Stimulated activated naive CD8-positive, alpha-beta T cell treated with anti-CD3 and anti-CD28 coated beads, Interleukin-15, Interleukin-2, amounts not matched to agents 100 U/mL and 50 U/mL, for 24 hours (primary cell): ENCODE data around the gene MRAP.

Experiments used
- ATAC-seq: fragments of 150-1000 bp; cut with Tn5 transposase; one replicate; pipeline ENCODE4 v1.10.0; 2021
- DNase-seq: peaks from one replicate; pipeline ENCODE4 v3.0.0; 2021

The MRAP gene

GRCh38 chr21:32349333-32349944, 50.8 kb downstream of the MRAP start:
- ATAC-seq, result no peak
- DNase-seq, result no peak

GRCh38 chr21:32350211-32350980, 51.7 kb downstream of the MRAP start:
- ATAC-seq, result no peak
- no peak for DNase-seq

- DNase-seq (no peak), ATAC-seq (no peak)
These were observed 52.3 kb downstream of the MRAP start for GRCh38 chr21:32350981-32351380.

- DNase-seq, result no peak
- no peak for ATAC-seq
These were observed 52.8 kb downstream of the MRAP start for GRCh38 chr21:32351428-32351827.

- ATAC-seq (no peak), DNase-seq (no peak)
These were observed 53.9 kb downstream of the MRAP start for GRCh38 chr21:32352526-32352925.

GRCh38 chr21:32353002-32353711, 54.5 kb downstream of the MRAP start:
- ATAC-seq, result no peak
- DNase-seq, result no peak

GRCh38 chr21:32356874-32357395, 58.3 kb downstream of the MRAP start:
- ATAC-seq (no peak), DNase-seq (no peak)

- no peak for ATAC-seq
- DNase-seq, result no peak
These were observed 61.1 kb downstream of the MRAP start for GRCh38 chr21:32359719-32360260.

- no peak for DNase-seq
- ATAC-seq, result no peak
These were observed 61.8 kb downstream of the MRAP start for GRCh38 chr21:32360401-32360975.
